ENCODE measurements around the gene UBL4A. TPM values are rescaled to one million over a fixed set of nuclear protein-coding genes. Genes with fewer than 3 reads are reported as not detected.

The UBL4A gene
- total and polyA plus RNA-seq, 12 donors = 18.3 to 95.6 (median 51.6) TPM

DNA sequence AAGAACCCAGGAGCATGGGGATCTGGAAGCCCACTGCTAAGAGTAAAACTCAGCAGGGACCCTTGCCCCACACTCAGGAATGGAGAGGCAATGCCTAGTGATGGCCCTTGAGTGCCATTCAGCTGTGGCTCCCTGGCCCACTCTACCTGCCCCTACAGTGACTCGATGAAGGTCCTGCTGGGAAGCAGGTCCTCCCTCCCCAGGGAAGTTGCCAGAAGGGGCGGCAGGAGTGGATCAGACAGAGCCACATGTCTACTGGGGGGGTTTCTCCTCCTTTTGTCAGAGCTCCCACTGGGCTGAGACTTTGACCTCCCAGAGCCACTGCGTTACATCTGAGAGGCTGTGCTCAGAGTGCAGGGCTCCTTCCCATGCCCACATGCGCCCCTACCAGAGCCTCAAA, 2.8 kb upstream of the UBL4A start:
- H3K27ac ChIP-seq = peak overlapping the region in 3 of 5 donors; percentile 81 to 97 (median 93)
- H3K4me3 ChIP-seq = peak overlapping the region in 1 of 4 donors; percentile 66
- 75 to 93% (median 91%) methylated on average over 1 to 4 of the region's 4 CpGs; no CpG with 5 or more reads in 1 of the 4 donors for WGBS, 4 donors
- no peak for DNase-seq
- intact Hi-C loops (cut with DNase I) = no loop called here
- H3K36me3 ChIP-seq (replicated peaks in 1 of 2) = no peaks in the 10 kb centered on the region
- TF ChIP-seq POLR2A (IDR thresholded peaks at IDR 0.05) = no peak
- TF ChIP-seq, protein P1, sequence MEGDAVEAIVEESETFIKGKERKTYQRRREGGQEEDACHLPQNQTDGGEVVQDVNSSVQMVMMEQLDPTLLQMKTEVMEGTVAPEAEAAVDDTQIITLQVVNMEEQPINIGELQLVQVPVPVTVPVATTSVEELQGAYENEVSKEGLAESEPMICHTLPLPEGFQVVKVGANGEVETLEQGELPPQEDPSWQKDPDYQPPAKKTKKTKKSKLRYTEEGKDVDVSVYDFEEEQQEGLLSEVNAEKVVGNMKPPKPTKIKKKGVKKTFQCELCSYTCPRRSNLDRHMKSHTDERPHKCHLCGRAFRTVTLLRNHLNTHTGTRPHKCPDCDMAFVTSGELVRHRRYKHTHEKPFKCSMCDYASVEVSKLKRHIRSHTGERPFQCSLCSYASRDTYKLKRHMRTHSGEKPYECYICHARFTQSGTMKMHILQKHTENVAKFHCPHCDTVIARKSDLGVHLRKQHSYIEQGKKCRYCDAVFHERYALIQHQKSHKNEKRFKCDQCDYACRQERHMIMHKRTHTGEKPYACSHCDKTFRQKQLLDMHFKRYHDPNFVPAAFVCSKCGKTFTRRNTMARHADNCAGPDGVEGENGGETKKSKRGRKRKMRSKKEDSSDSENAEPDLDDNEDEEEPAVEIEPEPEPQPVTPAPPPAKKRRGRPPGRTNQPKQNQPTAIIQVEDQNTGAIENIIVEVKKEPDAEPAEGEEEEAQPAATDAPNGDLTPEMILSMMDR (IDR thresholded peaks at IDR 0.05) = no peak
- H3K9me3 ChIP-seq (replicated peaks in 1 of 3) = no peaks in the 10 kb centered on the region
- H3K4me1 ChIP-seq (replicated peaks in 1 of 2) = peaks cover 5 to 14% of the 10 kb centered on the region in 2 donors
- no peaks in the 10 kb centered on the region for H3K27me3 ChIP-seq

DNA sequence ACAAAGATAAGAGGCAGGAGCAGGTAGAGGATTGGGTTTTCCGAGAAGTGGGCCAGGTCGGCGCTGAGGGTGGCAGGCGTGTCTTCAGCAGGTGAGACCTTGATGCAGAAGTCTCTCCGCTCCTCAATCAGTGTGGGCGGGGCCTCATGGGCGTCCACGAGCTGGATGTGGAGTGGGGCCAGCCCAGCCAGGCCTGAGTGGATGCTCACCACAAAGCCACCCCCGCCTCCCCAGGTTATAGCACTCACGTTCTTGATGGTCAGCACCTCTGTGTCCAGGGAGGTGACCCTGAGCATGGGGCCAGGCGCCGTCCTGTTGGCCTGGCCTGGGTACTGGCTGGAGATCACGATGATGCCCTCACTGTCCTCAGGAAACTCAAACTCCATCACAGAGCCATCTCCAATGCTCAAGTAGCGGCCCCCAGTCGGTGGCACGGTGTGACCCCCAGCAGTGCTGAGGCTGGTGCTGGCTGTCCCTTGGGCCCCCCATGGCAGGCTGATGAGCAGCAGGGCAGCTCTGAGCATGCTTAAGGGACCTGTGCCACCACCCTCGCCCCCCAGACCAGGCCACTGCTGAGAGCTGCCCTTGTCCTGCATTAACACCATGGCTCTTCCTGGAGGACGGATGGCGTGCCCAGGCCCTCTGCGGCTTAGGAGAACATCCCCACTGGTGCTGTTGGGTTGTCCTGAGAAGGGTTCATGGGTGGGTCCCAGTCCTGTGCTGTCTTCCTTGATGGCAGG, 2.1 kb upstream of the UBL4A start:
- Histone ChIP-seq H3K4me1 (replicated peaks in 1 of 2) (peaks cover 5 to 14% of the 10 kb centered on the region in 2 donors), H3K36me3 (replicated peaks in 1 of 2) (no peaks in the 10 kb centered on the region), H3K4me3 (no peak overlapping the region), H3K27ac (no peak overlapping the region), H3K9me3 (replicated peaks in 1 of 3) (no peaks in the 10 kb centered on the region), H3K27me3 (no peaks in the 10 kb centered on the region)
- no peak for DNase-seq
- 88 to 97% (median 89%) methylated on average over 8 to 20 of the region's 20 CpGs for WGBS, 4 donors
- intact Hi-C loops (cut with DNase I) = no loop called here
- TF ChIP-seq, protein P1 (IDR thresholded peaks at IDR 0.05) = no peak
- TF ChIP-seq POLR2A (IDR thresholded peaks at IDR 0.05) = no peak

DNA sequence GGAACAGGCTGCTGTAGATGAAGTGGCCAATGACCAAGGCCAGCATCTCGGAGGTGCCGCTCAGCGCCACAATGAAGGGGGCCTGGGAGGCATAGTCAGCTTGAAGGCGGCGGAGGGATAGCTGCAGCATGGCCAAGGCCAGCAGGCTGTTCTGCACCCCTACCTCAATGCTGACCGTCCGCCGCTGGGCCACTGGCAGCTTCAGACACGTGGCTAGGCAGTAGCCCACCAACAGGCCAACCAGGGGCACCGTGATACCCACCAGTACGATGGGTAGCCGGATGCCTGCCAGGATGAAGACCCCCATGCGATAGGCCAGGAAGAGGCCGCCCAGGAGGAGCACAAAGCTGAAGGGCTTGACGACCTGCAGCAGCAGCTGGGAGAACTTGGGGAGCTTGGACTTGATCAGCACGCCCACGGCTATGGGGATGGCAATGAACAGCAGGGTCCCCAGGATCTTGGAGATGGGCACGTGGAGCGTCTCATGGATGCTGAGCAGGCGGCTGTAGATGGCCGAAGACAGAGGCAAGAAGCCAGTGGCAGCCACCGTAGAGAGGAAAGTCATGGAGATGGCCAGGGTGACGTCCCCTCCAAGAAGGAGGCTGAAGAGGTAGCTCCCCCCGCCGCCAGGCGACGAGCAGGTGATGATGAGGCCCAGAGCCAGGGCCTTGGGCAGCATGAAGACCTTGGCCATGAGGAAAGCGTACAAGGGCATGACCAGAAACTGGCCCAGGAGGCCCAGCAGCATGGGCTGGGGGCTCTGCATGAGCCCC, 1.3 kb upstream of the UBL4A start:
- WGBS, 4 donors = 90 to 97% (median 92%) methylated on average over 3 to 28 of the region's 28 CpGs
- no peak for DNase-seq

DNA sequence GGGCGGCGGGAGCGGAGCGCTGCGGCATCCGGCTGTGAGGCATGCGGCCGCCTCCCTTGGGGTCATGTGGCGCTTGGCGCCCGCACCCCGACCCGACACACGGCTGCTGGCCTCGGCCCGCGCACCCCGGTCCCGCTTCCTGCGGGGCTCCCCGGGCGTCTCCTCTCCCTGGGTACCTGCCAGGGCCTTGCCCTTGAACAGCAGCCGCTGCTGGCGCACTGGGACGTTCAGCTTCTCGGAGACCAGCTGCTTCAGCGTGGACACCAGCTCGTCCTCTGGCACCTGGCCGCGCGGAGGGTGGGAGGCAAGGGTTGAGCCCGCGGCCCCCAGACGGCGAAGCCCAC, 391 bp downstream of the UBL4A start:
- Histone ChIP-seq H3K36me3 (replicated peaks in 1 of 2) (no peaks in the 10 kb centered on the region), H3K4me1 (replicated peaks in 1 of 2) (peaks cover 5 to 14% of the 10 kb centered on the region in 2 donors), H3K27me3 (no peaks in the 10 kb centered on the region), H3K27ac (peak overlapping the region; percentile 53 to 93 (median 74)), H3K9me3 (replicated peaks in 1 of 3) (no peaks in the 10 kb centered on the region), H3K4me3 (peak overlapping the region in 3 of 4 donors; percentile 32 to 73 (median 32))
- 1 to 43% (median 38%) methylated on average over 13 to 35 of the region's 35 CpGs; no CpG with 5 or more reads in 1 of the 4 donors for WGBS, 4 donors
- intact Hi-C loops (cut with DNase I) = no loop called here
- peak in 1 of 2 donors; percentile 39 for TF ChIP-seq POLR2A (IDR thresholded peaks at IDR 0.05)
- TF ChIP-seq, protein P1 (IDR thresholded peaks at IDR 0.05) = no peak
- peak; percentile 52 to 75 (median 69) for DNase-seq

More for the DNA sequence above, 1.3 kb upstream of the UBL4A start:
- no peaks in the 10 kb centered on the region for H3K36me3 ChIP-seq (replicated peaks in 1 of 2)
- H3K9me3 ChIP-seq (replicated peaks in 1 of 3) = no peaks in the 10 kb centered on the region
- H3K27me3 ChIP-seq = no peaks in the 10 kb centered on the region
- peaks cover 5 to 14% of the 10 kb centered on the region in 2 donors for H3K4me1 ChIP-seq (replicated peaks in 1 of 2)
- intact Hi-C loops (cut with DNase I) = no loop called here
- peak overlapping the region in 1 of 5 donors; percentile 76 for H3K27ac ChIP-seq
- no peak overlapping the region for H3K4me3 ChIP-seq
- TF ChIP-seq POLR2A (IDR thresholded peaks at IDR 0.05) = no peak
- TF ChIP-seq, protein P1 (IDR thresholded peaks at IDR 0.05) = no peak
